ENCODE results near the gene IRX4.

Gene IRX4

GRCh38 chr5:1860949-1861348 is 21.8 kb downstream of the IRX4 start:
- no peak overlapping the region for H3K4ac ChIP-seq (ENCODE audit: low read length)
- H3K23ac ChIP-seq (ENCODE audit: low read depth, low read length, poor library complexity) = peak overlapping the region; percentile 18
- H3K18ac ChIP-seq (ENCODE audit: low read length) = no peak overlapping the region
- peak overlapping the region; percentile 21 for H2AK5ac ChIP-seq (ENCODE audit: low read depth, low read length)
- peaks cover 1% of the 10 kb centered on the region for H3K79me1 ChIP-seq (ENCODE audit: low read depth, low read length)
- H3K4me3 ChIP-seq (ENCODE audit: low read length in 2 of 2) = no peak overlapping the region
- H3K9me3 ChIP-seq (replicated peaks in 1 of 2; ENCODE audit: control insufficient read depth in 2 of 2, insufficient read depth in 1 of 2, low read depth in 1 of 2, low read length in 2 of 2) = no peaks in the 10 kb centered on the region
- no peak overlapping the region for H4K8ac ChIP-seq (ENCODE audit: low read depth, low read length)
- WGBS, 2 donors (ENCODE audit: extremely low coverage in 2 of 2, insufficient read length in 2 of 2, insufficient replicate concordance in 1 of 2) = no CpG with 5 or more reads among the region's 7 CpGs
- H3K9ac ChIP-seq (ENCODE audit: low read depth, low read length, poor library complexity) = no peak overlapping the region
- H2BK120ac ChIP-seq (ENCODE audit: low read depth, low read length) = no peak overlapping the region
- no peak overlapping the region for H2BK12ac ChIP-seq (ENCODE audit: low read length)
- H2AFZ ChIP-seq (ENCODE audit: low read length) = no peak overlapping the region
- no peak for DNase-seq (ENCODE audit: low spot score)
- H2BK15ac ChIP-seq (ENCODE audit: low read length) = no peak overlapping the region
- no peak overlapping the region for H3K27ac ChIP-seq (replicated peaks; ENCODE audit: low read length)
- no peak overlapping the region for H2BK5ac ChIP-seq (ENCODE audit: low read length)
- H3K4me2 ChIP-seq (ENCODE audit: insufficient read depth, low read length, poor library complexity, severe bottlenecking) = no peak overlapping the region
- no peak overlapping the region for H4K91ac ChIP-seq (ENCODE audit: low read depth, low read length, poor library complexity)
- peaks cover 0 to 23% (median 6%) of the 10 kb centered on the region in 3 experiments for H3K27me3 ChIP-seq (ENCODE audit: control insufficient read depth in 3 of 3, insufficient read depth in 3 of 3, low read depth in 1 of 3, low read length in 3 of 3)
- H3K14ac ChIP-seq (ENCODE audit: low read length) = no peak overlapping the region
- peaks cover 2 to 4% of the 10 kb centered on the region in 2 donors for H3K4me1 ChIP-seq (ENCODE audit: control insufficient read depth in 2 of 2, insufficient read depth in 1 of 2, low read depth in 1 of 2, low read length in 2 of 2)
- H3K36me3 ChIP-seq (replicated peaks in 1 of 2; ENCODE audit: control insufficient read depth in 2 of 2, insufficient read depth in 2 of 2, low read length in 2 of 2) = no peaks in the 10 kb centered on the region

- H2BK15ac ChIP-seq (ENCODE audit: low read length) = peak overlapping the region; percentile 47
- H3K9me3 ChIP-seq (replicated peaks in 1 of 2; ENCODE audit: control insufficient read depth in 2 of 2, insufficient read depth in 1 of 2, low read depth in 1 of 2, low read length in 2 of 2) = no peaks in the 10 kb centered on the region
- H2BK12ac ChIP-seq (ENCODE audit: low read length) = no peak overlapping the region
- peak overlapping the region; percentile 35 for H3K18ac ChIP-seq (ENCODE audit: low read length)
- peaks cover 2 to 4% of the 10 kb centered on the region in 2 donors for H3K4me1 ChIP-seq (ENCODE audit: control insufficient read depth in 2 of 2, insufficient read depth in 1 of 2, low read depth in 1 of 2, low read length in 2 of 2)
- H3K4me2 ChIP-seq (ENCODE audit: insufficient read depth, low read length, poor library complexity, severe bottlenecking) = no peak overlapping the region
- DNase-seq (ENCODE audit: low spot score) = no peak
- H4K8ac ChIP-seq (ENCODE audit: low read depth, low read length) = no peak overlapping the region
- H2BK120ac ChIP-seq (ENCODE audit: low read depth, low read length) = peak overlapping the region; percentile 55
- H3K36me3 ChIP-seq (replicated peaks in 1 of 2; ENCODE audit: control insufficient read depth in 2 of 2, insufficient read depth in 2 of 2, low read length in 2 of 2) = no peaks in the 10 kb centered on the region
- H2AK5ac ChIP-seq (ENCODE audit: low read depth, low read length) = no peak overlapping the region
- no peak overlapping the region for H3K23ac ChIP-seq (ENCODE audit: low read depth, low read length, poor library complexity)
- no peak overlapping the region for H2AFZ ChIP-seq (ENCODE audit: low read length)
- peaks cover 4% of the 10 kb centered on the region for H3K79me1 ChIP-seq (ENCODE audit: low read depth, low read length)
- no peak overlapping the region for H3K27ac ChIP-seq (replicated peaks; ENCODE audit: low read length)
- H3K9ac ChIP-seq (ENCODE audit: low read depth, low read length, poor library complexity) = peak overlapping the region; percentile 21
- peaks cover 0 to 15% (median 12%) of the 10 kb centered on the region in 3 experiments for H3K27me3 ChIP-seq (ENCODE audit: control insufficient read depth in 3 of 3, insufficient read depth in 3 of 3, low read depth in 1 of 3, low read length in 3 of 3)
- H3K4ac ChIP-seq (ENCODE audit: low read length) = no peak overlapping the region
- no CpG with 5 or more reads among the region's 22 CpGs for WGBS, 2 donors (ENCODE audit: extremely low coverage in 2 of 2, insufficient read length in 2 of 2, insufficient replicate concordance in 1 of 2)
- no peak overlapping the region for H3K4me3 ChIP-seq (ENCODE audit: low read length in 2 of 2)
- no peak overlapping the region for H4K91ac ChIP-seq (ENCODE audit: low read depth, low read length, poor library complexity)
- no peak overlapping the region for H3K14ac ChIP-seq (ENCODE audit: low read length)
- no peak overlapping the region for H2BK5ac ChIP-seq (ENCODE audit: low read length)
Observed at GRCh38 chr5:1860021-1860610, 22.6 kb downstream of the IRX4 start.

GRCh38 chr5:1859099-1859498 is 23.6 kb downstream of the IRX4 start:
- peaks cover 4% of the 10 kb centered on the region for H3K79me1 ChIP-seq (ENCODE audit: low read depth, low read length)
- no peaks in the 10 kb centered on the region for H3K36me3 ChIP-seq (replicated peaks in 1 of 2; ENCODE audit: control insufficient read depth in 2 of 2, insufficient read depth in 2 of 2, low read length in 2 of 2)
- H2BK15ac ChIP-seq (ENCODE audit: low read length) = no peak overlapping the region
- H3K4me3 ChIP-seq (ENCODE audit: low read length in 2 of 2) = no peak overlapping the region
- H3K9ac ChIP-seq (ENCODE audit: low read depth, low read length, poor library complexity) = no peak overlapping the region
- no peak overlapping the region for H2AK5ac ChIP-seq (ENCODE audit: low read depth, low read length)
- no peak overlapping the region for H3K23ac ChIP-seq (ENCODE audit: low read depth, low read length, poor library complexity)
- no peaks in the 10 kb centered on the region for H3K9me3 ChIP-seq (replicated peaks in 1 of 2; ENCODE audit: control insufficient read depth in 2 of 2, insufficient read depth in 1 of 2, low read depth in 1 of 2, low read length in 2 of 2)
- no peak overlapping the region for H3K4ac ChIP-seq (ENCODE audit: low read length)
- WGBS, 2 donors (ENCODE audit: extremely low coverage in 2 of 2, insufficient read length in 2 of 2, insufficient replicate concordance in 1 of 2) = no CpG with 5 or more reads among the region's 10 CpGs
- H3K4me1 ChIP-seq (ENCODE audit: control insufficient read depth in 2 of 2, insufficient read depth in 1 of 2, low read depth in 1 of 2, low read length in 2 of 2) = peaks cover 2 to 4% of the 10 kb centered on the region in 2 donors
- H4K91ac ChIP-seq (ENCODE audit: low read depth, low read length, poor library complexity) = no peak overlapping the region
- peak overlapping the region; percentile 9 for H3K18ac ChIP-seq (ENCODE audit: low read length)
- H2AFZ ChIP-seq (ENCODE audit: low read length) = no peak overlapping the region
- no peak overlapping the region for H2BK120ac ChIP-seq (ENCODE audit: low read depth, low read length)
- H4K8ac ChIP-seq (ENCODE audit: low read depth, low read length) = no peak overlapping the region
- H3K4me2 ChIP-seq (ENCODE audit: insufficient read depth, low read length, poor library complexity, severe bottlenecking) = no peak overlapping the region
- H2BK5ac ChIP-seq (ENCODE audit: low read length) = no peak overlapping the region
- no peak for DNase-seq (ENCODE audit: low spot score)
- H3K27ac ChIP-seq (replicated peaks; ENCODE audit: low read length) = no peak overlapping the region
- H3K14ac ChIP-seq (ENCODE audit: low read length) = no peak overlapping the region
- H3K27me3 ChIP-seq (ENCODE audit: control insufficient read depth in 3 of 3, insufficient read depth in 3 of 3, low read depth in 1 of 3, low read length in 3 of 3) = peaks cover 0 to 12% (median 11%) of the 10 kb centered on the region in 3 experiments
- no peak overlapping the region for H2BK12ac ChIP-seq (ENCODE audit: low read length)

GRCh38 chr5:1858436-1858835 is 24.3 kb downstream of the IRX4 start:
- no peak overlapping the region for H3K4me3 ChIP-seq (ENCODE audit: low read length in 2 of 2)
- H2BK12ac ChIP-seq (ENCODE audit: low read length) = no peak overlapping the region
- H2AK5ac ChIP-seq (ENCODE audit: low read depth, low read length) = peak overlapping the region; percentile 78

More at GRCh38 chr5:1858436-1858835, 24.3 kb downstream of the IRX4 start:
- Histone ChIP-seq H3K27me3 (ENCODE audit: control insufficient read depth in 3 of 3, insufficient read depth in 3 of 3, low read depth in 1 of 3, low read length in 3 of 3) (peaks cover 0 to 17% (median 13%) of the 10 kb centered on the region in 3 experiments), H2BK5ac (ENCODE audit: low read length) (peak overlapping the region; percentile 39), H3K4me1 (ENCODE audit: control insufficient read depth in 2 of 2, insufficient read depth in 1 of 2, low read depth in 1 of 2, low read length in 2 of 2) (peaks cover under 1 to 4% of the 10 kb centered on the region in 2 donors), H4K91ac (ENCODE audit: low read depth, low read length, poor library complexity) (no peak overlapping the region), H3K9me3 (replicated peaks in 1 of 2; ENCODE audit: control insufficient read depth in 2 of 2, insufficient read depth in 1 of 2, low read depth in 1 of 2, low read length in 2 of 2) (no peaks in the 10 kb centered on the region), H3K18ac (ENCODE audit: low read length) (no peak overlapping the region), H3K36me3 (replicated peaks in 1 of 2; ENCODE audit: control insufficient read depth in 2 of 2, insufficient read depth in 2 of 2, low read length in 2 of 2) (no peaks in the 10 kb centered on the region), H3K14ac (ENCODE audit: low read length) (no peak overlapping the region), H3K9ac (ENCODE audit: low read depth, low read length, poor library complexity) (no peak overlapping the region), H3K27ac (replicated peaks; ENCODE audit: low read length) (no peak overlapping the region), H3K4ac (ENCODE audit: low read length) (no peak overlapping the region), H3K79me1 (ENCODE audit: low read depth, low read length) (peaks cover 4% of the 10 kb centered on the region), H4K8ac (ENCODE audit: low read depth, low read length) (no peak overlapping the region), H3K23ac (ENCODE audit: low read depth, low read length, poor library complexity) (peak overlapping the region; percentile 87), H3K4me2 (ENCODE audit: insufficient read depth, low read length, poor library complexity, severe bottlenecking) (no peak overlapping the region), H2BK15ac (ENCODE audit: low read length) (no peak overlapping the region), H2BK120ac (ENCODE audit: low read depth, low read length) (no peak overlapping the region), H2AFZ (ENCODE audit: low read length) (no peak overlapping the region)
- WGBS, 2 donors (ENCODE audit: extremely low coverage in 2 of 2, insufficient read length in 2 of 2, insufficient replicate concordance in 1 of 2) = no CpG with 5 or more reads among the region's 16 CpGs
- DNase-seq (ENCODE audit: low spot score) = no peak

Data from neuronal stem cell (in vitro differentiated cells).